ENCODE data around the gene ASXL2.

DNA sequence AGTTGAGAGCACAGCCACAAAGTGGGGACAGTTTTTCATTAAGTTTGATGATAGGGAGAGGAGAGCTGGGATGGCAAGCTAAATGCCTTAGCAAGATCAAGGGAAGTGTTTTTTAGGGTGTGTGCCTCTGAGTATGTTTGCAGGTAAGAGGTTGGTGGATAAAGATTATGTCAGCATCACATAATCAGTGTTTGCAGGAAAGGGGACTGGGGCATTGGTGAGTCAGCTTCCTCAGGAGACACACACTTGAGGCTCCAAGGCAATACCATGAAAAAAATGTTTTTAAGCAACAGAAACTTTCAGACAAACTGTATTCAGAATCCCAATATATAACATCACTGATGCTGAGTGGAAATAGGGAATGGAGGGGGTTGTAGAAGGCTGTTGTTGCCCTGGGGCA lies 179.5 kb downstream of the ASXL2 start:
- no peak for TF ChIP-seq EP300 (IDR thresholded peaks at IDR 0.05; ENCODE audit: borderline replicate concordance)
- no peak for TF ChIP-seq MAX (IDR thresholded peaks at IDR 0.05)
